SK-N-SH (cell line): ENCODE results near the gene FBXW8.

Experiments
- CHD2 ChIP-seq: fragments of 150-350 bp; IDR thresholded peaks from 2 replicates; pipeline ENCODE4 v1.6.1; 2018; ENCODE audit warnings: low read length; ENCODE audit not compliant: partially characterized antibody
- EZH2phosphoT487 ChIP-seq: fragments of 200-600 bp; sonication (generic); IDR thresholded peaks from 2 replicates; pipeline ENCODE4 v1.6.1; 2017; ENCODE audit warnings: low read depth, mixed run types, mild to moderate bottlenecking, antibody characterized with exemption, moderate library complexity, borderline replicate concordance
- FOXJ3 ChIP-seq: sonication (generic); formaldehyde crosslinking; IDR thresholded peaks from 2 replicates; pipeline ENCODE4 v1.5.1; 2020; ENCODE audit warnings: mild to moderate bottlenecking, missing genetic modification reagents
- FOXM1 ChIP-seq: IDR thresholded peaks from 2 replicates; pipeline ENCODE4 v1.4.0; 2012; ENCODE audit warnings: low read depth, mild to moderate bottlenecking
- POLR2AphosphoS5 ChIP-seq: IDR thresholded peaks from 2 replicates; pipeline ENCODE4 v1.6.1; 2012; ENCODE audit warnings: low read depth, low read length
- RAD21 ChIP-seq: IDR thresholded peaks from 2 replicates; pipeline ENCODE4 v1.6.1; 2012; ENCODE audit warnings: mild to moderate bottlenecking, low read length
- RCOR1 ChIP-seq: fragments of 150-350 bp; IDR thresholded peaks from 2 replicates; pipeline ENCODE4 v1.6.1; 2017; ENCODE audit warnings: antibody characterized with exemption, low read length
- RFX5 ChIP-seq: IDR thresholded peaks from 2 replicates; pipeline ENCODE4 v1.6.1; 2012; ENCODE audit warnings: mild to moderate bottlenecking, improper control_type of control experiment, low read length
- YY1 ChIP-seq: IDR thresholded peaks from 2 replicates; pipeline ENCODE4 v1.4.0; 2012; ENCODE audit warnings: low read depth, mild to moderate bottlenecking
- TF ChIP-seq, protein P1 (sequence below): fragments of 150-350 bp; IDR thresholded peaks from 2 replicates; pipeline ENCODE4 v1.6.1; 2016; ENCODE audit warnings: mild to moderate bottlenecking, low read depth, low read length
- TF ChIP-seq, protein P2 (sequence below): fragments of 200-600 bp; sonication (generic); IDR thresholded peaks from 2 replicates; pipeline ENCODE4 v1.6.1; 2017; ENCODE audit warnings: antibody characterized with exemption, mild to moderate bottlenecking, moderate library complexity
- TF ChIP-seq, protein P3 (sequence below): IDR thresholded peaks from 2 replicates; pipeline ENCODE4 v1.4.0; 2012; ENCODE audit warnings: low read depth, borderline replicate concordance
- TF ChIP-seq, protein P4 (sequence below): IDR thresholded peaks from 2 replicates; pipeline ENCODE4 v1.4.0; 2012; ENCODE audit warnings: low read depth

DNA sequence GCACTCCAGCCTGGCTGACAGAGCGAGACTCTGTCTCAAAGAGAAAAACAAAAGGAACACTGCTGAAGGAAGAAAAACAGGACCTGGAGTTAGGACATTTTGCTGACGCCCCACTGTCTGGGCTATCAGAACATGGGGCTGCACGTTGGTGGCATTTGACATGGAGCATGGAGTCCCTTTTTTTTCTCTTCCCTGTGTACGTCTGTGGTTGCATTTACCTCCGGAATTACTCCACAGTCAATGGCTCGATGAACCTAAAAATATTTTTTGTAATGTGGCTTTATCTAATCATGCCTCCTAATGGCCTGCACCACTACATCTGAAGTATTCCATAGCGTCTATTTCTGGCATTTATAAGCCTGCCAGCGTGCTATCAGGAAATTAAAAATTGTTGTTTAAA is 157.7 kb downstream of the FBXW8 start:
- TF ChIP-seq CHD2 (no peak), FOXM1 (no peak), POLR2AphosphoS5 (no peak), YY1 (no peak), RCOR1 (no peak), RFX5 (no peak), FOXJ3 (no peak), RAD21 (no peak), EZH2phosphoT487 (no peak)
- TF ChIP-seq, protein P1, sequence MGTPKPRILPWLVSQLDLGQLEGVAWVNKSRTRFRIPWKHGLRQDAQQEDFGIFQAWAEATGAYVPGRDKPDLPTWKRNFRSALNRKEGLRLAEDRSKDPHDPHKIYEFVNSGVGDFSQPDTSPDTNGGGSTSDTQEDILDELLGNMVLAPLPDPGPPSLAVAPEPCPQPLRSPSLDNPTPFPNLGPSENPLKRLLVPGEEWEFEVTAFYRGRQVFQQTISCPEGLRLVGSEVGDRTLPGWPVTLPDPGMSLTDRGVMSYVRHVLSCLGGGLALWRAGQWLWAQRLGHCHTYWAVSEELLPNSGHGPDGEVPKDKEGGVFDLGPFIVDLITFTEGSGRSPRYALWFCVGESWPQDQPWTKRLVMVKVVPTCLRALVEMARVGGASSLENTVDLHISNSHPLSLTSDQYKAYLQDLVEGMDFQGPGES, result no peak
- TF ChIP-seq, protein P2, sequence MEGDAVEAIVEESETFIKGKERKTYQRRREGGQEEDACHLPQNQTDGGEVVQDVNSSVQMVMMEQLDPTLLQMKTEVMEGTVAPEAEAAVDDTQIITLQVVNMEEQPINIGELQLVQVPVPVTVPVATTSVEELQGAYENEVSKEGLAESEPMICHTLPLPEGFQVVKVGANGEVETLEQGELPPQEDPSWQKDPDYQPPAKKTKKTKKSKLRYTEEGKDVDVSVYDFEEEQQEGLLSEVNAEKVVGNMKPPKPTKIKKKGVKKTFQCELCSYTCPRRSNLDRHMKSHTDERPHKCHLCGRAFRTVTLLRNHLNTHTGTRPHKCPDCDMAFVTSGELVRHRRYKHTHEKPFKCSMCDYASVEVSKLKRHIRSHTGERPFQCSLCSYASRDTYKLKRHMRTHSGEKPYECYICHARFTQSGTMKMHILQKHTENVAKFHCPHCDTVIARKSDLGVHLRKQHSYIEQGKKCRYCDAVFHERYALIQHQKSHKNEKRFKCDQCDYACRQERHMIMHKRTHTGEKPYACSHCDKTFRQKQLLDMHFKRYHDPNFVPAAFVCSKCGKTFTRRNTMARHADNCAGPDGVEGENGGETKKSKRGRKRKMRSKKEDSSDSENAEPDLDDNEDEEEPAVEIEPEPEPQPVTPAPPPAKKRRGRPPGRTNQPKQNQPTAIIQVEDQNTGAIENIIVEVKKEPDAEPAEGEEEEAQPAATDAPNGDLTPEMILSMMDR, result no peak
- TF ChIP-seq, protein P3, sequence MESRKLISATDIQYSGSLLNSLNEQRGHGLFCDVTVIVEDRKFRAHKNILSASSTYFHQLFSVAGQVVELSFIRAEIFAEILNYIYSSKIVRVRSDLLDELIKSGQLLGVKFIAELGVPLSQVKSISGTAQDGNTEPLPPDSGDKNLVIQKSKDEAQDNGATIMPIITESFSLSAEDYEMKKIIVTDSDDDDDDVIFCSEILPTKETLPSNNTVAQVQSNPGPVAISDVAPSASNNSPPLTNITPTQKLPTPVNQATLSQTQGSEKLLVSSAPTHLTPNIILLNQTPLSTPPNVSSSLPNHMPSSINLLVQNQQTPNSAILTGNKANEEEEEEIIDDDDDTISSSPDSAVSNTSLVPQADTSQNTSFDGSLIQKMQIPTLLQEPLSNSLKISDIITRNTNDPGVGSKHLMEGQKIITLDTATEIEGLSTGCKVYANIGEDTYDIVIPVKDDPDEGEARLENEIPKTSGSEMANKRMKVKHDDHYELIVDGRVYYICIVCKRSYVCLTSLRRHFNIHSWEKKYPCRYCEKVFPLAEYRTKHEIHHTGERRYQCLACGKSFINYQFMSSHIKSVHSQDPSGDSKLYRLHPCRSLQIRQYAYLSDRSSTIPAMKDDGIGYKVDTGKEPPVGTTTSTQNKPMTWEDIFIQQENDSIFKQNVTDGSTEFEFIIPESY, result no peak
- TF ChIP-seq, protein P4, sequence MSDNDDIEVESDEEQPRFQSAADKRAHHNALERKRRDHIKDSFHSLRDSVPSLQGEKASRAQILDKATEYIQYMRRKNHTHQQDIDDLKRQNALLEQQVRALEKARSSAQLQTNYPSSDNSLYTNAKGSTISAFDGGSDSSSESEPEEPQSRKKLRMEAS, result no peak
